ENCODE data around the gene ALPL.

GRCh38 chr1:21532992-21533534, 23.8 kb downstream of the ALPL start:
- TF ChIP-seq EP300 (IDR thresholded peaks at IDR 0.05) (no peak), POLR2A (IDR thresholded peaks at IDR 0.05) (no peak)

Data from ovary (tissue), 1 donor.